HG02973 (cell line): ENCODE data around the gene MT1A.

Source experiments
- ATAC-seq: cut with Tn5 transposase; IDR thresholded peaks from one replicate; pipeline ENCODE4 v1.9.1; 2021; ENCODE audit warnings: moderate library complexity; ENCODE audit not compliant: unreplicated experiment

The MT1A gene

DNA sequence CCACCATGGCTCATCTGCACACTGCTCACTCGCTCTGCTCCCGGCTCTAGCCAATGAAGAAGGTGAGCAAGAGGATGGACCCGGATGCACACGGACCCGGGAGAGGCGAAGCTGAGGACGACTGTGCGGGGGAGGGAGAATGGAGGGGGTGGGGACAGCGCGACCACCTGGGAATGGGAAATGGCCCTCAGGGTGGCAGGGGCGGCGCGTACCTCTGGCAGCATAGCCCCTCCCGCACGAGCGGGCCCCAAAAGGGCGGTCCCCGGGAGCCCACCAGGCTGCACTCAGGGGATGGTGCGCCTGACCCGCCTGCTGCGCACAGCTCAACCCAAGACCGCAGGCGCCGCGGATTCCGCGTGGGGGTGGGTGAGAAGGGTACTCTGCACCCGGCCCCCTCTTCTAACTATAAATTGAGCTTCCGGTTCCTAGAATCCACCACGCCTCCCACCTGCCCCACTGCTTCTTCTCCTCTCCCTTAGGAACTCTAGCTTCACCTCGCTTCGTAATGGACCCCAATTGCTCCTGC, 37.3 kb downstream of the MT1A start:
- ATAC-seq, result no peak

DNA sequence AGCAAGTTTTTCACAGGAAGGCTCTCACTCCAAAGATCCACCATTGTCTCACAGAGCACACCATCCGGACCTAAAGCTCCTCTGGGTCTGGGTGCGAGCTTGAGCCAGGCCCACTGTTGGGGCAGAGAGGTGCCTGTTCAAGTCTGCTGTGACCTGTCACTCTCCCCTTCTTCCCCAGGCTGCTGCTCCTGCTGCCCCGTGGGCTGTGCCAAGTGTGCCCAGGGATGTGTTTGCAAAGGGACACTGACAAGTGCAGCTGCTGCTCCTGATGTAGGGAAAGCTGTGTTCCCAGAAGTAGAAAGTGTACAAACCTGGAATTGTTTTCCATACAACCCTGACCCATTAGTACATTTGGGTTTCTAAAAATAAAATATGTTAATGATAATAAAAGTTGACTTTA, 39.0 kb downstream of the MT1A start:
- ATAC-seq, result no peak

DNA sequence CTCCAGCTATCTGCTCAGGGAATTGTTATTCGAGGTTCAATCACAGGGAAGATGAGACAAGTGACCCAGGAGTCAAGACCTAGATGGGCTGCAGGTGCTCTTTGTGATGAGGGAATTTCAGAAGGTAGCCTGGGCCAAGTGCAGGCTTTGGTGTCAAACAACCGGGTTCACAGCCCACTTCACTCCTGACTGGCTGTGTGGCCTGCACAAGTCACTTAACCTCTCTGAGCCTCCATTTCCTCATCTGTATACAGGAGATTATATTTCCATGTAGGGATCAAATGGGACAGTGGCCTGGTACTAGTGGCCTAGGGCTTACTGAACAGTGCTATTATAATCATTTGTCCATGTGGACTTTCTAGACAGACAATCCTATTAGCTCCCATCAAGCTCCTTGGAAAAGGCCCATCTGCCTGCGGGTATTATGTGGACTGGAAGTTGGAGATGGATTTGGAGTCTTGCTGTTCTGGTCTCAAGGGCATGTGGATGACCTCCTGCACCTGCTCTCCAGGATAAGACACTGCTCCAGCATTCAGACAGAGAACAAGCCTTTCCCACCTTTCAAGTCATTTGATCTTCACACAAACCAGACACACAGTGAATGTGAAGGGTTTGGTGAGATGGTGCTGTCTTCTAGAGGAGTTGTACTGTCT, 40.7 kb downstream of the MT1A start:
- ATAC-seq, result no peak

DNA sequence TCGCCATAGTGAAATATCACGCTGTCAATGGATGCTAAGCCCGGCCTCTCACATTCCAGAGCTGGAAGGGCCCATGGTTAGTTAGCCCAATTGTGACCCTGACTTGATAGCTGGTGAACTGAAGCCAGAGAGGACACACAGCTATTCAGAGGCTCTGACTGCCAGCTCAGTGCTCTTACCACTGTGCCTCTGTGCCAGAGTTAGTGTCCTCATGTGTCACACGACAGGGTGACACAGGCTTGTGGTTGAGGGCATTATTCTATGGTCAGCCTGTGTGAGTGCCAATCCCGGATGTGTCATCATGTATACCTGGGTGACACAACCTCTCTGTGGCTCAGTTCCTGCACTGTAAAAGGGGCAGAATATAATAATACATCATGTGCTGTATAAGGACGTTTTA, 41.4 kb downstream of the MT1A start:
- no peak for ATAC-seq

DNA sequence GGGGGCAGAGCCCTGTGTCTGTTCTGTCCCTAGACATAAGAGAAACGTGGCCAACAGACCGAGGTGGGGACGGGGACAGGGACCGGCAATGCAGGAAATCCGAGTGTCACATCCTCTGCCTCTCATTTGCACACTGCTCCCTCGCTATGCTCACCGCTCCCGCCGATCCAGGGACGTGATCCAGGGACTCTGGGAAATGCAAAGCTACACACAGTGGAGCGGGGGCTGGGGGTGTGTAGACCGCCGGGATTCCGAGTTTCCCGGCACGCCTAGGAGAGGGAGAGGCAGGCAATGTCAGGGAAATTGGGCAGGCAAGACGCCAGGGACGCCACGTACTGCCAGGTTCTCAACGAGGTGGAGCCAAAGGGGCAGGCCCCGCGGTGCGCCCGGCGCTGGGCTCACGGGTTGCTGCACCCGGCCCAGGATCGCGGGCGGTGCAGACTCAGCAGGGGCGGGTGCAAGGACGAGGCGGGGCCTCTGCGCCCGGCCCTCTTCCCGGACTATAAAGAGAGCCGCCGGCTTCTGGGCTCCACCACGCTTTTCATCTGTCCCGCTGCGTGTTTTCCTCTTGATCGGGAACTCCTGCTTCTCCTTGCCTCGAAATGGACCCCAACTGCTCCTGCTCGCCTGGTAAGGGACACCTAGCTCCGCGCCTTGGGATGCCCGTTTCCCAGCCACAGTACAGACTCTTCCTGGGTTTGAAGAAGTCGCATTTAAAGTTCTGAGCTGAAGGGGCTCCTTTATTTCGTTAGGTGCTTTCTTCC, 43.7 kb downstream of the MT1A start, which contains the start of gene MT1X:
TSS of gene MT1X (plus strand) at position 532 of the 764 bp plus-strand sequence. CDS start at position 603, 71 bp downstream.
- ATAC-seq, result peak; percentile 96

DNA sequence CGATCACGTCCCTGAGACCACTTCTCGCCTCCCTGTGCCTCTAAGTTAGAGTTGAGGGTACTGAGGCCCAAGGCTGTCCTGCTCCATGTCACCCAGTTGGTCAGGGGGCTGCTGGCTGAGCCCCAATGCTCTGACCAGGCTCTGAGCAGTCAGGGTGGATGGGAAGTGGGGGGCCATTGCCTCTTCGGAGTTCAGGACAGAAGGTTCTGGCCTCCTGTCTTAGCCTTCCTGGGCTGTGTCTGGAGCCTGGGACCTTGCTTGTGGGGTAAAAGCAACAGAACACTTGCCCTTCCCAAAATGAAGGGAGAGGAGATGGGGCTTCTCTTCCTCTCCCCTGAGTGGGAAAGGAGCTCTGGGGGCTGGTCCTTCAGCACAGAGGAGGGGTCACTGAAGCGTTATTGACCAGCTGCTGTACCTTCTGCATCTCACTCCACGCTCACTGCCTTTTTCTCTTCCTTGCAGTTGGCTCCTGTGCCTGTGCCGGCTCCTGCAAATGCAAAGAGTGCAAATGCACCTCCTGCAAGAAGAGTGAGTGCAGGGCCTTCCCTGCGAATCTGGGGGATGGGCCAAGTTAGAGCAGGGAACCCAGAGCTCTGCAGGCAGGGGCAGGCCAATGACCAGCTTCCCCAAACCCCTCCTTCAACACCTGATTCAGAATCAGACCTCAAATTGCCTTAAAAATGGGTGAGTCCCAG, 44.4 kb downstream of the MT1A start:
- ATAC-seq, result no peak

DNA sequence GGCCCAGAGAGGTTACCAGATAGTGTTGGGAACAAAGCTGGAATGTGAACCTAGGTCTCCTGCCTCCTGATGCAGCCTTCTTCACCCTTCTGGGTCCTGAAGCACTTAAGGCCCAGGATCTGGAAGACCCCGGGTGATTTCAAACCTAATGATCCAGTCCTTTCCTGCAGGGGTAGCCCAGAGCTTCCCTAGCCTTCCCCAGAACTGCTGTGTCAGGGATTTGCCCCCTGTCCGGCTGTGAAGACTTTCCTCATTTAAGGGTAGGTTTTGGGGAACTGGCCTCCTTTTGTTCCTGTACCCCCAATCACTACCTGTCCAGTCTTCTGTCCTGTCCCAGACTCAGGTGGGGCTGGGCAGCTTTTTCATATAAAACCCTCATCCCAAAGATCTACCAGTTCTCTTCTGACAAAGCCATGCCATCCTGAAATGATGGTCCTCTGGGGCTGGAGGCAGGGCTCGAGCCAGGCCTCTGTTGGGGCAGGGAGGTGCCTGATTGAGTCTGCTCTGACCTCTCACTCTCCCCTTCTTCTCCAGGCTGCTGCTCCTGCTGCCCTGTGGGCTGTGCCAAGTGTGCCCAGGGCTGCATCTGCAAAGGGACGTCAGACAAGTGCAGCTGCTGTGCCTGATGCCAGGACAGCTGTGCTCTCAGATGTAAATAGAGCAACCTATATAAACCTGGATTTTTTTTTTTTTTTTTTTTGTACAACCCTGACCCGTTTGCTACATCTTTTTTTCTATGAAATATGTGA, 45.1 kb downstream of the MT1A start:
- no peak for ATAC-seq

DNA sequence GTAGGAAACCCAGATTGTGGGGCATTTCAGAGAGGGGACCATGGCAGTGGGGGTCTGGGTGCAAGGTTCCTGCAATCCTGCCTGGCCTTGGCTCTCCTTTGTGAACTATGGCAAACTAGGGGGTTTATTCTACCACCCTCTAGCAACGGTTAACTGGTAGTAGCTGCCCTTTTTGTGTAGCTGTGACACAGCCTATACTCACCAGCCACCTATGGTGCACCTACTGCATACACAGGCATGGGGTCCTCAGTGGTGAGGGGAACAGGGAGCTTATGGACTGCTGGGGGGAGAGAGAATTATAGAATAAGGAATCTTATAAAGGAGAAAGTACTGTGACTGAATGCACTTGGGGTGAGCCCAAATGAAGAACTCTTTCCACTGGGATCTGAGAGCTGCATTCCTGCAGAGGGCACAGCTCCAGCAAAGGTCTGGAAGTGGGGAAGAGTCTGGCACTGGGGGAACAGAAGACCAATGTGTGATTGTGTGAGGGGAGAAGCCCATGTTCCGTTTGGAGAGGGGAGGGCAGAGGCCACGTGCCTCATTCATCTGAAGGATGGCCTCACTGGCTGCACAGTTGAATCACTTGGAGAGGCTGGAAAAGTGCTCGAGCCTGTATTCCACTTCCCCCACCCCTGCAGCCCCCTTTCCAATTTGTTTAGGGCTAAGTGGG, 45.9 kb downstream of the MT1A start:
- ATAC-seq, result no peak

DNA sequence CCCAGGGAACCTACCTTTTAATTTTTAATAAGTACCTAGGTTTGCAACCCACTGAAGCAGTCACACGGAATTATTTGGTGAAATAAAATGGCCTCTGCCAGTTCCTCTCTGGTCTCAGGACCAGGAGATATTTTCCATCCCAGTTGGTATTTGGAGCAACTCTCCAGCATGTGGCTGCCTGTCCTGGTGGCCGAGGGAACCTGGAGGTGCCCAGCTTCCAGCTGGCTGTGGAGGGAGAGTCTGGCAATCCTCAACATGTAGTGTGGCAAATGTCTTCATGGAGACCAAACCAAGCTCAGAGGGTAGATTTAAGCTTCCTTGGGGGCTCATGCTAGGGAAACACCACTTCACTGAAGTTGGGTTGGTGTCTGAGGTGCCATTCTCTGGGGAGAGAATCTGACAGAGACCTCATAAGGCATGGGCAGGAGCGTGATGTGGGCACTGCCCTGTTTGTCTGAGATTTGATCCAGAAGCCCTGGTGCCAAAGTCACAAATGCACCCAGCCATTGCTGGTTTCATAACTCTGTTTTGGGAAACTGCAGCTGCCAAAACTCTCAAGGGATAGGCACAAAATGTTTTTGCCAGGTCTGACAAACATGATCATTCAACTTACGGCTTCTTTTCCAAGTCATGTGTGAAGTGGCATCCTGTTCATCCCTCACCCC, 46.6 kb downstream of the MT1A start:
- no peak for ATAC-seq

DNA sequence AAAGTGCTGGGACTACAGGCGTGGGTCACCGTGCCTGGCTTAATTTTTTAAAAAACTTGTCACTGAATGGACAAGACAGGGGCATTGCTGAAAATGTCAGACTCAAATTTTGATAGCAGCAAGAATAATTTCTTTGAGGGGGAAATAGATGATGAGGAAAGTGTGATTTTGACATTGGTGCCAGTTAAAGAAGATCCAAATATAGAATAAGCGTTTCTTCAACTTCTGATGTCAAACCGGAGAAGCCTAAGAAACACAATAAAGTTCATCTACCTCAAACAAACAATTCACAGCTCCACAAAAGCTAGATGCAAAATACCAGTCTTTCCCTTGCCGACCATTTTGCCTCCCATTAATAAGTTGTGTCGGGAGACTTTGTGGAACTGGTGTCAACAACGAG, 48.3 kb downstream of the MT1A start:
- ATAC-seq, result no peak

DNA sequence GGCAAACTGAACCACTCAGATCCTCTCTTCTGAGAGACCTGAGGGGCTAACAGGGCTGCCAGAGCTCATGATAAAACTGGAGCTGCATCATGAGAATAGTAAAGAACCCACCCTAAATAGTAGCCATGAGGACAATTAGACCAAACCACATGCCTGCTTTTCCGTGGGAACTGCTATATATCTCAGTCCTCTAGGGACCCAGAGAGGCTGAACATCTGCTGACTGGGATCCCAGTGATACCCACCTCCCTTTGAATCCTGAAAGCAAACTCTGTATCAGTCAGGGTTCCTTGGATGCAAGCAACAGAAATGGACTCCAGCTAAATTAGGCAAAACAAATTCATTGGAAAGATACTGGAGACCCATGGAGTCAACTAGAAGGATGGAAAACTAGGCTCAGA, 50.3 kb downstream of the MT1A start:
- ATAC-seq, result no peak

DNA sequence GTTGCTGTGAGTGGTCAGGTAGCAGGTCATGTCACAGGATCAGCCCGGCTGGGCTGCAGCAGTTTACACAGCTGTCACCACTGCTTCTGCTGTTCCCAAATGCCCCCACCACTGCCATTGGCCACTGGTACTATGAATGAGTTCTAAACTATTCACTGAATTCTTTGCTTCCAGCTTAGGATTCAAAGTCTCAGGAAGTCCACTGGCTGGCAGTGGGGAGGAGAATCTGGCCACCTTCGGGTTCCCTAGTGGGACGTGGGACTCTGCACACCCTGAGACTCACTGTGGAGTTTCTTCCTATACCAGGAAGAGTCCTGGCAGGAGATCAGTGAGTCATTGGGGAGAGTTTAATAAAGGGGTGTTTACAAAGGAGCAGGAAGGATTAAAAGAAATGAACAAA, 50.7 kb downstream of the MT1A start:
- no peak for ATAC-seq
